K562 (cell line): ENCODE results near the gene KCNN3. TPM values are rescaled to one million over a fixed set of nuclear protein-coding genes. Genes with fewer than 3 reads are reported as not detected.

Experiments used
- CREBBP ChIP-seq: IDR thresholded peaks from one replicate; pipeline ENCODE4 v1.6.1; 2012; ENCODE audit warnings: low read depth, mild to moderate bottlenecking, control low read depth, inconsistent platforms, low read length
- DLX4 ChIP-seq: fragments of 250-450 bp; sonication (Bioruptor Pico); IDR thresholded peaks from 2 replicates; pipeline ENCODE4 v1.6.1; 2021; ENCODE audit warnings: mild to moderate bottlenecking
- DPF2 ChIP-seq: fragments of 450-650 bp; IDR thresholded peaks from 2 replicates; pipeline ENCODE4 v1.6.1; 2016
- ETV1 ChIP-seq: fragments of 450-650 bp; conservative IDR thresholded peaks from 2 replicates; pipeline ENCODE4 v1.6.1; 2016; ENCODE audit warnings: missing genetic modification characterization, control low read depth, low read depth, missing compliant biosample characterization
- FOXK2 ChIP-seq, 2 experiments: fragments of 450-650 bp; IDR thresholded peaks in 1 of 2; conservative IDR thresholded peaks in 1 of 2; 2 replicates each; pipeline ENCODE4 v1.6.1; 2016; ENCODE audit warnings: low read depth in 2 of 2, mild to moderate bottlenecking in 1 of 2
- HDAC2 ChIP-seq: fragments of 450-650 bp; IDR thresholded peaks from 2 replicates; pipeline ENCODE4 v1.6.1; 2016; ENCODE audit warnings: mild to moderate bottlenecking
- MAZ ChIP-seq, 2 experiments: fragments of 450-650 bp in 1 of 2; sonication (generic) in 1 of 2; formaldehyde crosslinking; IDR thresholded peaks in 1 of 2; conservative IDR thresholded peaks in 1 of 2; 2 replicates each; pipeline versions ENCODE4 v1.4.0 to v1.5.0; 2020; ENCODE audit warnings: mild to moderate bottlenecking in 1 of 2, missing genetic modification reagents in 1 of 2
- NEUROD1 ChIP-seq: fragments of 150-350 bp; IDR thresholded peaks from 2 replicates; pipeline ENCODE4 v1.6.1; 2014; ENCODE audit warnings: borderline replicate concordance, low read length, low read depth; ENCODE audit not compliant: partially characterized antibody
- SAFB ChIP-seq: fragments of 200-400 bp; formaldehyde crosslinking; IDR thresholded peaks from 2 replicates; pipeline ENCODE4 v1.6.1; 2017; ENCODE audit warnings: low read depth, low read length, borderline replicate concordance
- SRF ChIP-seq, 2 experiments: fragments of 250-450, 450-650 bp in 1 of 2; sonication (Bioruptor Pico) in 1 of 2; sonication (generic) in 1 of 2; formaldehyde crosslinking; IDR thresholded peaks; 2 replicates each; pipeline versions ENCODE4 v1.5.0 to v1.5.1; 2020 to 2022; ENCODE audit warnings: mild to moderate bottlenecking in 1 of 2, missing genetic modification reagents in 1 of 2
- SRSF9 ChIP-seq: fragments of 200-400 bp; formaldehyde crosslinking; IDR thresholded peaks from 2 replicates; pipeline ENCODE4 v1.6.1; 2017; ENCODE audit warnings: low read depth, low read length, borderline replicate concordance
- TBL1XR1 ChIP-seq, 2 experiments: IDR thresholded peaks; 2 replicates each; pipeline ENCODE4 v1.6.1; 2012; ENCODE audit warnings: improper control_type of control experiment in 2 of 2, low read length in 2 of 2, mild to moderate bottlenecking in 1 of 2
- U2AF2 ChIP-seq: fragments of 200-400 bp; formaldehyde crosslinking; optimal IDR thresholded peaks from 2 replicates; pipeline ENCODE3; 2017; ENCODE audit warnings: low read depth, mild to moderate bottlenecking, low read length
- XRCC4 ChIP-seq: IDR thresholded peaks from one replicate; pipeline ENCODE4 v1.6.1; 2011; ENCODE audit not compliant: insufficient read depth, insufficient read length; ENCODE audit errors: extremely low read depth
- ZNF280A ChIP-seq: fragments of 450-650 bp; IDR thresholded peaks from 2 replicates; pipeline ENCODE4 v1.6.1; 2018; ENCODE audit warnings: mild to moderate bottlenecking, low read depth; ENCODE audit not compliant: partially characterized antibody
- ZNF766 ChIP-seq: fragments of 200-800 bp; sonication (Bioruptor generic); conservative IDR thresholded peaks from 2 replicates; pipeline ENCODE4 v1.6.1; 2016; ENCODE audit warnings: missing genetic modification characterization, missing compliant biosample characterization
- polyA plus RNA-seq, 8 experiments: library from polyadenylated mRNA; depleted of rRNA in 4 of 8; stranded (reverse) in 5 of 8; unstranded in 3 of 8; fragments of >200 nt; fragmentation: Nextera tagmentation in 2 of 8; fragmentation: Illumina TruSeq in 1 of 8; extraction: Ambion mirVana in 2 of 8; extraction: Trizol in 1 of 8; gene quantifications; 2 replicates each; pipeline versions ENCODE4 v1.2.1 to v1.2.3, GENCODE V29; 2011 to 2014; ENCODE audit warnings: inconsistent platforms in 1 of 8, missing spikeins in 1 of 8
- total RNA-seq, 7 experiments: library from RNA; depleted of rRNA in 6 of 7; stranded (reverse); fragments of >200 nt in 6 of 7; fragmentation: Illumina TruSeq in 2 of 7; extraction: Trizol in 2 of 7; gene quantifications; 2 replicates each; pipeline versions ENCODE4 v1.2.1 to v1.2.3, GENCODE V29; 2011 to 2021; ENCODE audit warnings: low replicate concordance in 1 of 7
- TF ChIP-seq, protein P1 (sequence below): sonication (generic); formaldehyde crosslinking; IDR thresholded peaks from 2 replicates; pipeline ENCODE4 v1.4.0; 2020; ENCODE audit warnings: mild to moderate bottlenecking, missing genetic modification reagents
- TF ChIP-seq, protein P2 (sequence below): fragments of 450-650 bp; formaldehyde crosslinking; IDR thresholded peaks from 2 replicates; pipeline ENCODE4 v1.4.0; 2022; ENCODE audit warnings: missing genetic modification characterization
- TF ChIP-seq, protein P3 (sequence below): fragments of 250-450 bp; sonication (Bioruptor Pico); IDR thresholded peaks from 2 replicates; pipeline ENCODE4 v1.5.0; 2021; ENCODE audit warnings: mild to moderate bottlenecking, borderline replicate concordance

The KCNN3 gene
- total and polyA plus RNA-seq, 9 of the 15 experiments (the other 6 are each of a cell fraction or from before 2014, with no cell fraction given) = 0.02 to 0.03 TPM; not detected in 7

DNA sequence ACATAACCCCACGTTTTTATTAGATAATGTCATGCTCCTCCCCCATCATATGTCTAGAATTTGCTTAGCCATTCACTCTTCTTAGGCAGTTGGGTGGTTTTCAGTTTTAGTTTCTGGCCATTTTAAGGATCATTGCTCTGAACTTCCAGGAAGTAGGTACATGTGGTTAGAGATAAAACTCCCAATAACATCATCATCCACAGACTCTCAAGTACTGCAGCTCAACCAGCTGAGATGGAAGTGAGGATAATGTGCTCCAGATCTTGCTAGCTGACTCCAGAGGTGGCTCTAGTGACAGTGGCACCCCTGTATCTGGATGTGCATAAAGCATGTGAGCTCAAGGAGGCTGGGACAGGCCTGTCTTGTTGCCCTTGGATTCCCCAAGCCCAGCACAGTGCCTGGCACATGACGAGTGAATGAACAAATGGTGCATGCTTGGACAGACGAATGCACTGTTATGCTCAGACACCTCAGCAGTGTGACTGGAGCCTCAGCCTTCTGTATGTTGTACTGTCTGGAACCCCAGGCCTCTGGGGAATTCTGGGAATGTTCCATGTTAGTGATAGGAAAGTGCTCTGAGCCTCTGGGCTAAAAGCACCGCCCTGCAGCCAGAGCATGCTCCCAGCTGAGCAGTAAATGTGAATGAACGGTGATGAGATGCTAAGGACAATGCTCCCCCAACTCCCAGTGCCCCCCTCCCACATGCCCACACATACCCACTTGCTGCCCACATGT lies 16.4 kb upstream of the KCNN3 start (continued):
- TF ChIP-seq HDAC2 (peak; percentile 71; the same call in 1 of the 2 replicates), DPF2 (peak; percentile 77), XRCC4 (no peak), ZNF766 (no peak), SRF (CRISPR knock-in tag; IDR thresholded peaks at IDR 0.05) (0 out of 4 replicates have a peak, but pooled peaks of 1 of the 2 experiments have one; percentile 14), DLX4 (CRISPR knock-in tag) (no peak), SAFB (no peak), ETV1 (peak; percentile 58; the same call in 1 of the 2 replicates), TBL1XR1 (IDR thresholded peaks at IDR 0.05; ENCODE audit: low read length in 2 of 2) (no peak; a peak in 1 of 4 replicates), SRSF9 (no peak), CREBBP (no peak), FOXK2 (conservative IDR thresholded peaks at IDR 0.05 in 1 of 2, IDR thresholded peaks at IDR 0.05 in 1 of 2; ENCODE audit: low read depth in 2 of 2) (no peak), MAZ (CRISPR knock-in tag; conservative IDR thresholded peaks at IDR 0.05 in 1 of 2, IDR thresholded peaks at IDR 0.05 in 1 of 2) (no peak), ZNF280A (no peak), U2AF2 (no peak), NEUROD1 (peak; percentile 49)
- TF ChIP-seq, protein P1, sequence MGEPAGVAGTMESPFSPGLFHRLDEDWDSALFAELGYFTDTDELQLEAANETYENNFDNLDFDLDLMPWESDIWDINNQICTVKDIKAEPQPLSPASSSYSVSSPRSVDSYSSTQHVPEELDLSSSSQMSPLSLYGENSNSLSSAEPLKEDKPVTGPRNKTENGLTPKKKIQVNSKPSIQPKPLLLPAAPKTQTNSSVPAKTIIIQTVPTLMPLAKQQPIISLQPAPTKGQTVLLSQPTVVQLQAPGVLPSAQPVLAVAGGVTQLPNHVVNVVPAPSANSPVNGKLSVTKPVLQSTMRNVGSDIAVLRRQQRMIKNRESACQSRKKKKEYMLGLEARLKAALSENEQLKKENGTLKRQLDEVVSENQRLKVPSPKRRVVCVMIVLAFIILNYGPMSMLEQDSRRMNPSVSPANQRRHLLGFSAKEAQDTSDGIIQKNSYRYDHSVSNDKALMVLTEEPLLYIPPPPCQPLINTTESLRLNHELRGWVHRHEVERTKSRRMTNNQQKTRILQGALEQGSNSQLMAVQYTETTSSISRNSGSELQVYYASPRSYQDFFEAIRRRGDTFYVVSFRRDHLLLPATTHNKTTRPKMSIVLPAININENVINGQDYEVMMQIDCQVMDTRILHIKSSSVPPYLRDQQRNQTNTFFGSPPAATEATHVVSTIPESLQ (CRISPR knock-in tag) = no peak
- TF ChIP-seq, protein P2, sequence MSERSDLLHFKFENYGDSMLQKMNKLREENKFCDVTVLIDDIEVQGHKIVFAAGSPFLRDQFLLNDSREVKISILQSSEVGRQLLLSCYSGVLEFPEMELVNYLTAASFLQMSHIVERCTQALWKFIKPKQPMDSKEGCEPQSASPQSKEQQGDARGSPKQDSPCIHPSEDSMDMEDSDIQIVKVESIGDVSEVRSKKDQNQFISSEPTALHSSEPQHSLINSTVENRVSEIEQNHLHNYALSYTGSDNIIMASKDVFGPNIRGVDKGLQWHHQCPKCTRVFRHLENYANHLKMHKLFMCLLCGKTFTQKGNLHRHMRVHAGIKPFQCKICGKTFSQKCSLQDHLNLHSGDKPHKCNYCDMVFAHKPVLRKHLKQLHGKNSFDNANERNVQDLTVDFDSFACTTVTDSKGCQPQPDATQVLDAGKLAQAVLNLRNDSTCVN (CRISPR knock-in tag) = no peak
- TF ChIP-seq, protein P3, sequence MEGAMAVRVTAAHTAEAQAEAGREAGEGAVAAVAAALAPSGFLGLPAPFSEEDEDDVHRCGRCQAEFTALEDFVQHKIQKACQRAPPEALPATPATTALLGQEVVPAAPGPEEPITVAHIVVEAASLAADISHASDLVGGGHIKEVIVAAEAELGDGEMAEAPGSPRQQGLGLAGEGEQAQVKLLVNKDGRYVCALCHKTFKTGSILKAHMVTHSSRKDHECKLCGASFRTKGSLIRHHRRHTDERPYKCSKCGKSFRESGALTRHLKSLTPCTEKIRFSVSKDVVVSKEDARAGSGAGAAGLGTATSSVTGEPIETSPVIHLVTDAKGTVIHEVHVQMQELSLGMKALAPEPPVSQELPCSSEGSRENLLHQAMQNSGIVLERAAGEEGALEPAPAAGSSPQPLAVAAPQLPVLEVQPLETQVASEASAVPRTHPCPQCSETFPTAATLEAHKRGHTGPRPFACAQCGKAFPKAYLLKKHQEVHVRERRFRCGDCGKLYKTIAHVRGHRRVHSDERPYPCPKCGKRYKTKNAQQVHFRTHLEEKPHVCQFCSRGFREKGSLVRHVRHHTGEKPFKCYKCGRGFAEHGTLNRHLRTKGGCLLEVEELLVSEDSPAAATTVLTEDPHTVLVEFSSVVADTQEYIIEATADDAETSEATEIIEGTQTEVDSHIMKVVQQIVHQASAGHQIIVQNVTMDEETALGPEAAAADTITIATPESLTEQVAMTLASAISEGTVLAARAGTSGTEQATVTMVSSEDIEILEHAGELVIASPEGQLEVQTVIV (CRISPR knock-in tag) = no peak
